Tibial nerve (tissue), 3 donors: ENCODE measurements around the gene MYADM.

ENCODE experiments used
- POLR2A ChIP-seq, 2 donors: fragments of 450-650 bp; IDR thresholded peaks; one replicate each; pipeline ENCODE4 v1.6.1; 2017; ENCODE audit warnings: antibody characterized with exemption in 2 of 2, mild to moderate bottlenecking in 2 of 2, moderate library complexity in 2 of 2
- TF ChIP-seq, protein P1 (sequence below), 5 experiments: fragments of 200-600 bp in 3 of 5; fragments of 450-650 bp in 2 of 5; sonication (generic) in 3 of 5; IDR thresholded peaks; one replicate each; pipeline ENCODE4 v1.5.1; 2016 to 2019; ENCODE audit warnings: antibody characterized with exemption in 5 of 5, mild to moderate bottlenecking in 3 of 5, moderate library complexity in 2 of 5

DNA sequence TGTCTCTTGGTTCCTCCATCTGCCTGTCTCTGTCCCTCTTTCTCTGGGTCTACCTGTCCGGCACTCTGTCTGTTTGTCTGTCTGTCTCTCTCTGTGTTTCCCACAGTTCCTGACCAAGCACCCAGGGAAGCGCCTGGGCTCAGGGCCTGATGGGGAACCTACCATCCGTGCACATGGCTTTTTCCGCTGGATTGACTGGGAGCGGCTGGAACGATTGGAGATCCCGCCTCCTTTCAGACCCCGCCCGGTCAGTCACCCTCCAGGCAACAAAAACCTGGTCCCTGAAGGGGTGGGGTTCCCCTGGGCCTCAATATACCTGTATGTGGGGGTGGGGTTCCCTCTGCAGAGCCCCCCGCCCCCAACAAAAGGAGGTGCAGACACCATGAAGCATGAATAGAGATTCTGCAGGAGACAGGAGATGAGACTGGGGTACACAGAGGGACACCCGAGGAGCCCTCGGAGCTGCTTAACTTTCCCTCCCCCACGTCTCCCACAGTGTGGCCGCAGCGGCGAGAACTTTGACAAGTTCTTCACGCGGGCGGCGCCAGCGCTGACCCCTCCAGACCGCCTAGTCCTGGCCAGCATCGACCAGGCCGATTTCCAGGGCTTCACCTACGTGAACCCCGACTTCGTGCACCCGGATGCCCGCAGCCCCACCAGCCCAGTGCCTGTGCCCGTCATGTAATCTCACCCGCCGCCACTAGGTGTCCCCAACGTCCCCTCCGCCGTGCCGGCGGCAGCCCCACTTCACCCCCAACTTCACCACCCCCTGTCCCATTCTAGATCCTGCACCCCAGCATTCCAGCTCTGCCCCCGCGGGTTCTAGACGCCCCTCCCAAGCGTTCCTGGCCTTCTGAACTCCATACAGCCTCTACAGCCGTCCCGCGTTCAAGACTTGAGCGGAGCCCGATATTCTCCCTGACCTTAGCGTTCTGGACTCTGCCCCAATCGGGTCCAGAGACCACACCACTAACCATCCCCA, 38.8 kb downstream of the MYADM start:
- TF ChIP-seq, protein P1, sequence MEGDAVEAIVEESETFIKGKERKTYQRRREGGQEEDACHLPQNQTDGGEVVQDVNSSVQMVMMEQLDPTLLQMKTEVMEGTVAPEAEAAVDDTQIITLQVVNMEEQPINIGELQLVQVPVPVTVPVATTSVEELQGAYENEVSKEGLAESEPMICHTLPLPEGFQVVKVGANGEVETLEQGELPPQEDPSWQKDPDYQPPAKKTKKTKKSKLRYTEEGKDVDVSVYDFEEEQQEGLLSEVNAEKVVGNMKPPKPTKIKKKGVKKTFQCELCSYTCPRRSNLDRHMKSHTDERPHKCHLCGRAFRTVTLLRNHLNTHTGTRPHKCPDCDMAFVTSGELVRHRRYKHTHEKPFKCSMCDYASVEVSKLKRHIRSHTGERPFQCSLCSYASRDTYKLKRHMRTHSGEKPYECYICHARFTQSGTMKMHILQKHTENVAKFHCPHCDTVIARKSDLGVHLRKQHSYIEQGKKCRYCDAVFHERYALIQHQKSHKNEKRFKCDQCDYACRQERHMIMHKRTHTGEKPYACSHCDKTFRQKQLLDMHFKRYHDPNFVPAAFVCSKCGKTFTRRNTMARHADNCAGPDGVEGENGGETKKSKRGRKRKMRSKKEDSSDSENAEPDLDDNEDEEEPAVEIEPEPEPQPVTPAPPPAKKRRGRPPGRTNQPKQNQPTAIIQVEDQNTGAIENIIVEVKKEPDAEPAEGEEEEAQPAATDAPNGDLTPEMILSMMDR (IDR thresholded peaks at IDR 0.05): peak; percentile 61 to 79 (median 68)
- no peak for TF ChIP-seq POLR2A (IDR thresholded peaks at IDR 0.05)
